ENCODE data around the gene PCNX2. TPM values are rescaled to one million over a fixed set of nuclear protein-coding genes. Genes with fewer than 3 reads are reported as not detected.

PCNX2 gene
- total RNA-seq, 2 donors from 2014 or later, result 24.1 to 72.1 TPM

DNA sequence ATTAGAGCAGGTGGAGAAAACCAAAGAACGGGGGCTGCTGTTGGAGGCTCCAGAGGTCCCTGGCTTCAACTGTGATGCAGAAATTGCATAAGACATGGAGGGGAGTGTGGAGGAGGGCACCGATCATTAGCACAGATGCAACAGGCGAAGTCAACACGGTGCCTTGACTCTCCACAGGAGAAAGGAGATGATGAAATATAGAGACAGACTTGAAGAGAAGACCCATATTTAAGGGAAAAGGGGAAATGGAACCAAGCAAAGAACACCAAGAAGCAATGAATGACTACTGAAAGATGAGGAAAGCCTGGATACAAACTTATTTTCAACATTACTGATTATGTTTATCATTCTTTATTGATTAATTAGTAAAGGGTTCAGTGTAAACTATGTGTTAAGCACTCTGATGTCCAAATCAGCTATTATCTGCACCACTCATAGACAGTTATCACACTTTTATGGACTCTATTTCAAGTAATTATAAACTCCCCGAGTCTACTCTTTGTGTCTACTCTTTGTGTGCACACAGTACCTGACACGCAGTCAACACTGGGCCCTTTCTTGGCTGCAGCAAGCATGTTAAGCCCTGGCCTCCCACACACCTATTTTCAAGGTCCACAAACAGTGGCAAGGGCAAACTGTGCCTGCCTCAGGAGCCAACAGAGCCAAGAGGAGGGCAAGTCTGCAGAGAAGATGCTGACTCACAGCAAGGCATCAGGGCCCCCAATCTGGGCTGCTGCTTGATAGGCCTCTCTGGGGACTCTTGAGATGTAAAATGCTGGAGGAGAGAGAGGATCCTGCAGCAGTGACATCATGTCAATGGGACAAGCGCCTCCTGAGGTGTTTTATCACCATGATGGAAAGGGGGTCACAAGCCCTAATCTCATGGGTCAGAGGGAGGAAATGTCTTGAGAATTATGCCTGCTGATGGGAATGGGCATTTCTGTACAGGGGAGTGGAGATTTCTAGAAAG, 17.6 kb downstream of the PCNX2 start:
- WGBS, 2 donors, result 69 to 70% methylated on average over 7 of the region's 7 CpGs
- intact Hi-C loops (cut with DNase I), result no loop called here
- no peak for ATAC-seq
- Histone ChIP-seq H3K36me3 (replicated peaks in 1 of 2; ENCODE audit: insufficient read depth in 1 of 2, low read depth in 2 of 2) (no peaks in the 10 kb centered on the region), H3K9me3 (no peaks in the 10 kb centered on the region), H3K27me3 (no peaks in the 10 kb centered on the region), H3K4me3 (no peak overlapping the region), H3K27ac (no peak overlapping the region), H3K4me1 (no peaks in the 10 kb centered on the region)
- peak in 2 of 4 donors; percentile 30 to 37 for DNase-seq
- TF ChIP-seq, protein P1, sequence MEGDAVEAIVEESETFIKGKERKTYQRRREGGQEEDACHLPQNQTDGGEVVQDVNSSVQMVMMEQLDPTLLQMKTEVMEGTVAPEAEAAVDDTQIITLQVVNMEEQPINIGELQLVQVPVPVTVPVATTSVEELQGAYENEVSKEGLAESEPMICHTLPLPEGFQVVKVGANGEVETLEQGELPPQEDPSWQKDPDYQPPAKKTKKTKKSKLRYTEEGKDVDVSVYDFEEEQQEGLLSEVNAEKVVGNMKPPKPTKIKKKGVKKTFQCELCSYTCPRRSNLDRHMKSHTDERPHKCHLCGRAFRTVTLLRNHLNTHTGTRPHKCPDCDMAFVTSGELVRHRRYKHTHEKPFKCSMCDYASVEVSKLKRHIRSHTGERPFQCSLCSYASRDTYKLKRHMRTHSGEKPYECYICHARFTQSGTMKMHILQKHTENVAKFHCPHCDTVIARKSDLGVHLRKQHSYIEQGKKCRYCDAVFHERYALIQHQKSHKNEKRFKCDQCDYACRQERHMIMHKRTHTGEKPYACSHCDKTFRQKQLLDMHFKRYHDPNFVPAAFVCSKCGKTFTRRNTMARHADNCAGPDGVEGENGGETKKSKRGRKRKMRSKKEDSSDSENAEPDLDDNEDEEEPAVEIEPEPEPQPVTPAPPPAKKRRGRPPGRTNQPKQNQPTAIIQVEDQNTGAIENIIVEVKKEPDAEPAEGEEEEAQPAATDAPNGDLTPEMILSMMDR (IDR thresholded peaks at IDR 0.05), result no peak
- no peak for TF ChIP-seq POLR2A (IDR thresholded peaks at IDR 0.05)

- Histone ChIP-seq H3K4me3 (no peak overlapping the region), H3K27ac (no peak overlapping the region), H3K4me1 (no peaks in the 10 kb centered on the region), H3K27me3 (no peaks in the 10 kb centered on the region), H3K36me3 (replicated peaks in 1 of 2; ENCODE audit: insufficient read depth in 1 of 2, low read depth in 2 of 2) (no peaks in the 10 kb centered on the region), H3K9me3 (no peaks in the 10 kb centered on the region)
- no peak for TF ChIP-seq POLR2A (IDR thresholded peaks at IDR 0.05)
- TF ChIP-seq, protein P1 (IDR thresholded peaks at IDR 0.05), result no peak
- no peak for ATAC-seq
- intact Hi-C loops (cut with DNase I), result no loop called here
- no peak for DNase-seq
- 45 to 46% methylated on average over 2 of the region's 2 CpGs for WGBS, 2 donors
Measured at GRCh38 chr1:233269656-233270055, 25.9 kb downstream of the PCNX2 start.

GRCh38 chr1:233268389-233269022, 27.0 kb downstream of the PCNX2 start:
- Histone ChIP-seq H3K36me3 (replicated peaks in 1 of 2; ENCODE audit: insufficient read depth in 1 of 2, low read depth in 2 of 2) (no peaks in the 10 kb centered on the region), H3K4me1 (no peaks in the 10 kb centered on the region), H3K9me3 (no peaks in the 10 kb centered on the region), H3K27me3 (no peaks in the 10 kb centered on the region), H3K4me3 (no peak overlapping the region), H3K27ac (no peak overlapping the region)
- TF ChIP-seq, protein P1 (IDR thresholded peaks at IDR 0.05), result no peak
- no peak for TF ChIP-seq POLR2A (IDR thresholded peaks at IDR 0.05)
- intact Hi-C loops (cut with DNase I), result no loop called here
- ATAC-seq, result no peak
- WGBS, 2 donors, result 53 to 81% methylated on average over 3 of the region's 3 CpGs
- DNase-seq, result no peak

GRCh38 chr1:233261695-233262094, 33.8 kb downstream of the PCNX2 start:
- H3K36me3 ChIP-seq (replicated peaks in 1 of 2; ENCODE audit: insufficient read depth in 1 of 2, low read depth in 2 of 2), result no peaks in the 10 kb centered on the region
- H3K4me3 ChIP-seq, result no peak overlapping the region
- H3K9me3 ChIP-seq, result no peaks in the 10 kb centered on the region
- intact Hi-C loops (cut with DNase I), result no loop called here
- no peaks in the 10 kb centered on the region for H3K27me3 ChIP-seq
- no peak for ATAC-seq
- H3K27ac ChIP-seq, result no peak overlapping the region
- no peak for TF ChIP-seq POLR2A (IDR thresholded peaks at IDR 0.05)
- TF ChIP-seq, protein P1 (IDR thresholded peaks at IDR 0.05), result no peak
- no peaks in the 10 kb centered on the region for H3K4me1 ChIP-seq
- WGBS, 2 donors, result 82 to 90% methylated on average over 5 of the region's 5 CpGs
- no peak for DNase-seq

Data from body of pancreas (tissue), 4 donors.